Prostate gland (tissue), 2 donors: ENCODE results near the gene CCDC85A. TPM values are rescaled to one million over a fixed set of nuclear protein-coding genes. Genes with fewer than 3 reads are reported as not detected.

ENCODE experiments used
- DNase-seq: peaks from one replicate; pipeline ENCODE4 v3.0.0-alpha.2; 2019; ENCODE audit warnings: low spot score
- H3K27ac ChIP-seq, 2 donors: fragments of 200-600 bp; sonication (generic); 2 replicates each; pipeline ENCODE4 v1.5.1; 2017 to 2019
- H3K27me3 ChIP-seq: fragments of 200-600 bp; sonication (generic); replicated peaks from 2 replicates; pipeline ENCODE4 v1.5.1; 2019; ENCODE audit not compliant: insufficient read depth
- H3K36me3 ChIP-seq, 2 donors: fragments of 200-600 bp; sonication (generic); 1 replicate in 1 of 2; 2 replicates in 1 of 2; pipeline versions ENCODE4 v1.5.1 to v1.8.1; 2017 to 2019
- H3K4me1 ChIP-seq: fragments of 200-600 bp; sonication (generic); replicated peaks from 2 replicates; pipeline ENCODE4 v1.5.1; 2019
- H3K4me3 ChIP-seq, 2 donors: fragments of 200-600 bp; sonication (generic); 2 replicates each; pipeline ENCODE4 v1.5.1; 2017 to 2019
- H3K9me3 ChIP-seq: fragments of 200-600 bp; sonication (generic); 2 replicates; pipeline ENCODE4 v1.5.1; 2017
- CTCF ChIP-seq, 4 experiments: fragments of 200-600 bp in 2 of 4; fragments of 450-650 bp in 2 of 4; sonication (generic) in 2 of 4; IDR thresholded peaks; 1 replicate in 3 of 4; 2 replicates in 1 of 4; pipeline ENCODE4 v1.5.1; 2016 to 2019; ENCODE audit warnings: antibody characterized with exemption in 4 of 4, mild to moderate bottlenecking in 2 of 4, moderate library complexity in 2 of 4
- POLR2A ChIP-seq: fragments of 450-650 bp; IDR thresholded peaks from one replicate; pipeline ENCODE4 v1.6.1; 2016; ENCODE audit warnings: antibody characterized with exemption, mild to moderate bottlenecking
- POLR2AphosphoS5 ChIP-seq: sonication (generic); formaldehyde crosslinking; IDR thresholded peaks from one replicate; pipeline ENCODE4 v1.6.1; 2017; ENCODE audit warnings: antibody characterized with exemption
- WGBS: methylation state at CpG from one replicate; pipeline ENCODE4 v1.1.5; 2018; 5-methylcytosine and 5-hydroxymethylcytosine counted together
- intact Hi-C: fragments of 100-400 bp; cut with DNase I; formaldehyde crosslinking; loops from one replicate; pipeline ENCODE4 v1.14.2; 2022
- total RNA-seq, 2 donors: library from RNA; depleted of rRNA; stranded (reverse); fragments of >200 nt; gene quantifications; one replicate each; pipeline ENCODE4 v1.1.0, GENCODE V29; 2016

CCDC85A gene
- total RNA-seq, 2 donors from 2014 or later = 1.5 to 4.5 TPM

DNA sequence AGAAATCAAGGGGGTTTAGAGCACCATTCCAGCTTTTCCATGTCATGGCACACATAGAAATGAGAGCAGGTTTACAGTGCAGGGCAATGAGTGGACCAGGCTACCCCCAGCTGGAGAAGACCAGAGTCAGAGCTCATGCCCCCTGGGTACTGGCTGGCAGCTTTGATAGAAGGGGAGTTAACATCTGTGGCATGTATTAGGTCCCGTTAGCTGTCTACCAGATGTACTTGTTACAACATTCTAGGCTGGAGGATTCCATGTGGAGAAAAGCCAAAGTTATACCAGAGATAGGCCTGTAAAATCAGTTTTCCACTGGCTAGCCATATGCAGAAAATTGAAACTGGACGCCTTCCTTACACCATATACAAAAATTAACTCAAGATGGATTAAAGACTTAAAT lies 109.2 kb downstream of the CCDC85A start:
- Histone ChIP-seq H3K4me3 (no peak overlapping the region), H3K36me3 (no peaks in the 10 kb centered on the region), H3K4me1 (no peaks in the 10 kb centered on the region), H3K27ac (no peak overlapping the region), H3K27me3 (no peaks in the 10 kb centered on the region), H3K9me3 (no peaks in the 10 kb centered on the region)
- TF ChIP-seq CTCF (IDR thresholded peaks at IDR 0.05) (no peak), POLR2A (no peak), POLR2AphosphoS5 (no peak)
- intact Hi-C loops = no loop called here
- WGBS = 88% methylated on average over 2 of the region's 2 CpGs
- no peak for DNase-seq

DNA sequence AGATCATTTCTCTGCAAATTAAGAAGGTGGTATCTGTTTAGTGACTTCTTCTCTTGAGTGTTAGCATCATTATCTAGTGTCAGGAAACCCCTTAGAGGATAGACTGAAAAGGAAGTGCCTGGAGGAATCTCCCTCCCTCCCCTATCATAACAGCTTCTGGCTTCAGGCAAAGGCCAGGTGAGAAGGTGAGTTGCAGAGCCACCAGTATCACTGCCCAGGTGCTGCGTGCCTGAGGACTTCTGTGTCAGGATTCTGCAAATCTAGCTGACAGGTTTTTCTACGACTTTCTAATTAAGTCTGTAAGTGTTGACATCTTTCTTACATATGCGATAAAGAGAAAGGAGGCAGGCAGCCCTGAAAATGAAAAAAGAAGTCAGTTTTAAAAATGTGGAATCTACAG lies 111.9 kb downstream of the CCDC85A start:
- 82% methylated on average over 3 of the region's 3 CpGs for WGBS
- Histone ChIP-seq H3K36me3 (no peaks in the 10 kb centered on the region), H3K27me3 (no peaks in the 10 kb centered on the region), H3K4me1 (no peaks in the 10 kb centered on the region), H3K27ac (no peak overlapping the region), H3K9me3 (no peaks in the 10 kb centered on the region), H3K4me3 (no peak overlapping the region)
- no peak for TF ChIP-seq POLR2A
- TF ChIP-seq CTCF (IDR thresholded peaks at IDR 0.05) = no peak
- TF ChIP-seq POLR2AphosphoS5 = no peak
- intact Hi-C loops = no loop called here
- no peak for DNase-seq

DNA sequence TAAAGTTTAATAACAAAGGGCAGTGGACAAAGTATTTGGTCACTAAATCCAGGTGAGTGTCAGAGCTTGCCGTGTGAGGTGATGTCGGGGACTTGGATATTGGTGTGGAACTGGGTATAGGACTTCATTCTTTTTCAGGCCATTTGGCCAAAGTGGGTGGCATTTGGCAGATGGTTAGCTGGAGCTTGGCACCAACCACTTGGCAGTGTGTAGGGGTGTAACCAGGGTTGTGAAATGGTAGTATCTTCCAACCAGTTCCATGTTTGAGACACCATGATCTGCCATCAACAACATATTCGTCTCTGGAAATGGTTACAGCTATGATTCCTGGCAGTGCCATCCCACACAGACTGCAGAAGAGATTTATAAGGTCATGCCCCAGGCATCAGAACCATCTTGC lies 113.9 kb downstream of the CCDC85A start:
- DNase-seq = no peak
- H3K4me3 ChIP-seq = no peak overlapping the region
- H3K36me3 ChIP-seq = no peaks in the 10 kb centered on the region
- no peaks in the 10 kb centered on the region for H3K4me1 ChIP-seq
- TF ChIP-seq POLR2A = no peak
- TF ChIP-seq POLR2AphosphoS5 = no peak
- TF ChIP-seq CTCF (IDR thresholded peaks at IDR 0.05) = no peak
- no peaks in the 10 kb centered on the region for H3K27me3 ChIP-seq
- intact Hi-C loops = no loop called here
- 87% methylated on average over 3 of the region's 3 CpGs for WGBS
- no peaks in the 10 kb centered on the region for H3K9me3 ChIP-seq
- no peak overlapping the region for H3K27ac ChIP-seq

- intact Hi-C loops = no loop called here
- Histone ChIP-seq H3K9me3 (no peaks in the 10 kb centered on the region), H3K27ac (no peak overlapping the region), H3K4me1 (no peaks in the 10 kb centered on the region), H3K36me3 (no peaks in the 10 kb centered on the region), H3K27me3 (no peaks in the 10 kb centered on the region), H3K4me3 (no peak overlapping the region)
- 60% methylated on average over 3 of the region's 3 CpGs for WGBS
- no peak for DNase-seq
- TF ChIP-seq CTCF (IDR thresholded peaks at IDR 0.05) (no peak), POLR2AphosphoS5 (no peak), POLR2A (no peak)
These were observed 115.4 kb downstream of the CCDC85A start for GRCh38 chr2:56299171-56299691.

DNA sequence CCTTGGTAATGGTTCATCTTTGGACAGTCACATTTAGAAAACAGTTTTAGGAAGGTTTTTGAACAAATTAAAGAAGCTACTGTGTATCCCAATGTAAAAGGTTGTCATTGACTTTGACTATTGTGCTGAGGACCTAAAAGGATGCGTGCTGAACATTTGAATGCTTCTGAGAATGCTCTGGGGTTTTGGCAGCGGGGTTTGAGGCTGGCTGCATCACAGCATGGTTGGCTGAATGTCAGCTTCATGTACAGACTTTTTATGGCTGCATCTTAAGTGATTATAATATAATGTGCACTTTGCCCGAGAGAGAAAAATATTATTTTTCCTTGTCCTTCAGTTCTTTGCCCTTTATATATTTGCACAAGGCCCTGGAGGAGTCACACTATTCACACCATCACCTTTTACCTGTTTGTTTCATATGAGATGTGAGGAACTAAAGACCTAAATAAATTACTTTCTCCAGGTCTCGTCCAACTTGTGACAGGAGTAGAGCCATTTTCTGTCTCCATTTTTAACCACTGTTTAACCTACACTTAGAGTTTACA lies 125.9 kb downstream of the CCDC85A start:
- intact Hi-C loops = no loop called here
- Histone ChIP-seq H3K27me3 (no peaks in the 10 kb centered on the region), H3K4me1 (no peaks in the 10 kb centered on the region), H3K36me3 (no peaks in the 10 kb centered on the region), H3K27ac (no peak overlapping the region), H3K9me3 (no peaks in the 10 kb centered on the region), H3K4me3 (no peak overlapping the region)
- no peak for DNase-seq
- TF ChIP-seq POLR2AphosphoS5 = no peak
- WGBS = 55% methylated on average over 4 of the region's 4 CpGs
